Colonic mucosa (tissue), 4 donors: Measurements from ENCODE around the gene CYP27A1. TPM values are rescaled to one million over a fixed set of nuclear protein-coding genes. Genes with fewer than 3 reads are reported as not detected.

Experiments used
- DNase-seq: peaks from one replicate; pipeline ENCODE4 v3.0.0-alpha.2; 2020
- H3K27ac ChIP-seq: fragments of 200-600 bp; one replicate; pipeline ENCODE4 v1.8.0; 2021
- H3K27me3 ChIP-seq: fragments of 200-600 bp; one replicate; pipeline ENCODE4 v1.8.0; 2021
- H3K36me3 ChIP-seq: fragments of 200-600 bp; one replicate; pipeline ENCODE4 v1.8.0; 2021
- H3K4me1 ChIP-seq: fragments of 200-600 bp; one replicate; pipeline ENCODE4 v1.8.0; 2021; ENCODE audit warnings: mild to moderate bottlenecking
- H3K4me3 ChIP-seq: fragments of 200-600 bp; one replicate; pipeline ENCODE4 v1.8.0; 2021
- H3K9ac ChIP-seq, 2 donors: one replicate each; pipeline ENCODE4 v1.7.0; 2013; ENCODE audit warnings: control low read depth in 2 of 2, low read depth in 2 of 2, low read length in 2 of 2
- H3K9me3 ChIP-seq: fragments of 200-600 bp; one replicate; pipeline ENCODE4 v1.8.0; 2021
- intact Hi-C: fragments of 100-400 bp; cut with DNase I; formaldehyde crosslinking; loops from one replicate; pipeline ENCODE4 v1.14.1; 2022
- microRNA-seq: library from miRNA; unstranded; fragments of <30 nt; microRNA quantifications from one replicate; pipeline ENCODE4, GENCODE V29; 2019
- total RNA-seq, 2 donors: library from RNA; stranded (reverse); fragmentation: NEBNext Ultra II Directional in 1 of 2; extraction: Animal tissue kit (Norgen Biotek cat#: 25700) in 1 of 2; gene quantifications; one replicate each; pipeline ENCODE4 v1.2.1, GENCODE V29; 2021
- TF ChIP-seq, protein P1 (sequence below): fragments of 200-600 bp; IDR thresholded peaks from one replicate; pipeline ENCODE4 v1.8.0; 2022; ENCODE audit warnings: antibody characterized with exemption, mild to moderate bottlenecking
- donor health status: healthy.
- donor health status: DM: no; HTN: no; CAD: no.
- donor health status: DM: no; HTN: no; CAD: no.

CYP27A1 gene
- total RNA-seq, 2 donors from 2014 or later, result 21.7 to 54.0 TPM

DNA sequence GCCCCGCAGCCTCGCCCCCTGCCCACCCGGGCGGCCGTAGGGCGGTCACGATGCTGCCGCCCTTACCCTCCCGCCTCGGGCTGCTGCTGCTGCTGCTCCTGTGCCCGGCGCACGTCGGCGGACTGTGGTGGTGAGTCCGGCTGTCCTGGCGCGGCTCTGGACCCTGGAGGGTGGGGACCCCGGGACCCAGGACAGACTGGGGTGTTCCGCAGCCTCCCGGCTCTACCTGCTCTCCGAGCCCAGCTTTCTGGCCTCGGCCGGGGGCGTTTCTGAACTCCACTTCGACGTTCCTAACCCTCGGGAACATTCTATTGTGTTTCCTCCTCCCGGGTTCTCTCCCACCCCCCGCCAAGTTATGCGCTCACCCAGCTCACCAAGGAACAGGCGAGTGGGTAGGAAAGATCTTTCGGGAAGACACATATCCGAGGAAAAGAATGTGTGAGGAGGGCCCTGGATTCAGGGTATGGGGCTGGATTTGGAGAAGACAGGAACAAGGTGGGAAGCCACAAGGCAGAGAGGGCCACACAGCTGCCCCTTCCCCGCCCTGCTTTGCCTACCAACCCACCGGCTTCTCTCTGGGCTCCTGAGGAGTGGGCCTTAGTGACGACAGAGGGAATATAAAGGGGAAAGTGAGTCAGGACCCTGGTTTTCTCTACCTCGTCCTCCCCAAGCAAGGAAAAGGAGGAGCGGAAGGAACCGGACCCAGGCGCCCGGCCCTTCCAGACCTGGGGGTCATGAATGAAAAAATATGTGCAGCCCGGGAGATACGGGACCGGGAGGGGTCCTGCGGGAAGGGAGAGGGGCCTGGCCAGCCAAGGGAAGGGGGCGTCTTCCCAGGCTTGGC lies 78.3 kb downstream of the CYP27A1 start:
- no peak overlapping the region for H3K27ac ChIP-seq
- H3K9me3 ChIP-seq, result no peaks in the 10 kb centered on the region
- H3K36me3 ChIP-seq, result no peaks in the 10 kb centered on the region
- H3K9ac ChIP-seq, result peak overlapping the region in 1 of 2 donors; percentile 35
- H3K4me3 ChIP-seq, result peak overlapping the region; percentile 7
- intact Hi-C loops, result no loop called here
- no peaks in the 10 kb centered on the region for H3K4me1 ChIP-seq
- peaks cover 58% of the 10 kb centered on the region for H3K27me3 ChIP-seq
- TF ChIP-seq, protein P1, sequence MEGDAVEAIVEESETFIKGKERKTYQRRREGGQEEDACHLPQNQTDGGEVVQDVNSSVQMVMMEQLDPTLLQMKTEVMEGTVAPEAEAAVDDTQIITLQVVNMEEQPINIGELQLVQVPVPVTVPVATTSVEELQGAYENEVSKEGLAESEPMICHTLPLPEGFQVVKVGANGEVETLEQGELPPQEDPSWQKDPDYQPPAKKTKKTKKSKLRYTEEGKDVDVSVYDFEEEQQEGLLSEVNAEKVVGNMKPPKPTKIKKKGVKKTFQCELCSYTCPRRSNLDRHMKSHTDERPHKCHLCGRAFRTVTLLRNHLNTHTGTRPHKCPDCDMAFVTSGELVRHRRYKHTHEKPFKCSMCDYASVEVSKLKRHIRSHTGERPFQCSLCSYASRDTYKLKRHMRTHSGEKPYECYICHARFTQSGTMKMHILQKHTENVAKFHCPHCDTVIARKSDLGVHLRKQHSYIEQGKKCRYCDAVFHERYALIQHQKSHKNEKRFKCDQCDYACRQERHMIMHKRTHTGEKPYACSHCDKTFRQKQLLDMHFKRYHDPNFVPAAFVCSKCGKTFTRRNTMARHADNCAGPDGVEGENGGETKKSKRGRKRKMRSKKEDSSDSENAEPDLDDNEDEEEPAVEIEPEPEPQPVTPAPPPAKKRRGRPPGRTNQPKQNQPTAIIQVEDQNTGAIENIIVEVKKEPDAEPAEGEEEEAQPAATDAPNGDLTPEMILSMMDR, result no peak
- DNase-seq, result no peak

DNA sequence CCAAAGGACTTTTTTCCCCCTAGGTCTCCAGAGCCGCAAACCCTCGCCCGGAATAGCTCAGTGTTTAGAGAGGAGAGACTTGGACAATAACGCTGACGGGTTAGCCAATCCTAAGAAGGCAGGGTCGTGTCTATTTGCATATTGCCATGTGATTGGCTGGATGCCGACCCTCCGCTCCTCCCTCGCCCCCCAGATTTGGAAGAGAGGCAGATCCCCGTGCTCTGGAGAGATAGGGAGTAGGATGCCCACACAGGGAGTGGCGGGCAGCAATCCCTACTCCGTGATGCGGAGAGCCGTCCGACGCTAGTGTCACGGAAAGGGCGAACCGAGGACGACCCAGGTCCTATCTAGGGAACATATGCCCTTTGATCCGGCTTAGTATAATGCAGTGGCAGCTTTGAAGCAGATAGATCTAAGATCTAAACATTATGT lies 79.0 kb downstream of the CYP27A1 start:
- no peaks in the 10 kb centered on the region for H3K9me3 ChIP-seq
- no peak overlapping the region for H3K27ac ChIP-seq
- no peak for DNase-seq
- H3K4me1 ChIP-seq, result no peaks in the 10 kb centered on the region
- no peak overlapping the region for H3K9ac ChIP-seq
- no peak overlapping the region for H3K4me3 ChIP-seq
- H3K27me3 ChIP-seq, result peaks cover 52% of the 10 kb centered on the region
- TF ChIP-seq, protein P1, result no peak
- intact Hi-C loops, result no loop called here
- H3K36me3 ChIP-seq, result no peaks in the 10 kb centered on the region

DNA sequence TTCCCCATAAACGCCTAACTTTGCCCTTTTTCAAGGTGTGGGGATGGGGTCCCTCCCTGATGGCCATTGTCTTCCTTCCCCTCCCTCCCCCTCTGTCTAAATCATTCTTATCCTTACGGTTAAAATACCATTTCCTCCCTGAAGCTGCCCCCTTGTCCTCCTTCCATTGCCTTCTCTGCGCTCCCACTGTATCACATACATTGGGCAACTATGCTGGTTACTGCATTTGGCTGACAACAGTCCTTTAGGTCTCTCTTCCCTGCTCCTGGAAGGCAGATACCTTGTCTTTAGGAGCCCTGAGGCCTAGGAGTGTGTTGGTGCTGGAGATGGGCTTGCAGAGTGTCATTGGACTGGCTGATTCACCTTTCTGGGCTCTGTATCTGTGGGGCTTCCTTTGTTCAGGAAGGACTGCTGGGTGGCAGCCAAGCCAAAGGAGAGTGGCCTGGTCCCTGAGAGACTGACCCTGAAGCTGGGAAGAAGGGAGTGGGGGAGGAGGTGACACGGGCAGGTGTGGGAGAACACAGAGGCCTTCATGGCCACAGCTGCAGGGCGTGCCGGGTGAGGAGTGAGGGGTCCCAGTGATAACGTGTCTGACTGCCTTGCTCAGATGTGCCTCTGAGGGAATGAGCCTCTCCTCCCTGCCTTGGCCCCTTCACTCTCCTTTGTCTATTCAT lies 79.8 kb downstream of the CYP27A1 start:
- DNase-seq, result no peak

DNA sequence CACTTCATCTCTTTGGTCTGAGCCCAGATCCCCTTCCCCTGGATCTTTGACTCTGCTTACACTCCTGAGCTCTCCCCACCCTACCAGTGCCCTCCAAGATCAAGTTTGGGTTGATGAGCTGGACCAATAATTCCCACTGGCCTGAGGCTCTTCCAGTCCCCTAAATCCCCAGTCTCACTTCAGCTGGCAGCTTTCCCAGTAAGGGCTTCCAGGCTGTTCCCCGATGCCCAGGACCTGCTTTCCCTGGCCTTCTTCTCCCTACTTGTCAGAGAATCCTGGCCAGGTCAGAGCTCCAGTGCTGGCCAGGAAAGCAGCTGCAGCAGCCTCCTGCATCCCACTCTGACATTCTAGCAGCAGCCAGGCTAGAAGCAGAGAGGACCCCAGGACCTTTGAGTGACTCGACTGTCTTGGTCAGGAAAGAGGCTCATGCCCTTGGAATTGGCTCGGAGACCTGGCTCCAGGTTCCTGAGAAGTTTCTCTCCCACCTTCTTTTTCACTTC lies 81.1 kb downstream of the CYP27A1 start:
- Histone ChIP-seq H3K9me3 (no peaks in the 10 kb centered on the region), H3K36me3 (no peaks in the 10 kb centered on the region), H3K9ac (no peak overlapping the region), H3K4me1 (no peaks in the 10 kb centered on the region), H3K27me3 (peaks cover 41% of the 10 kb centered on the region), H3K27ac (no peak overlapping the region), H3K4me3 (no peak overlapping the region)
- intact Hi-C loops, result no loop called here
- TF ChIP-seq, protein P1, result no peak
- DNase-seq, result no peak

More for the DNA sequence above, 79.8 kb downstream of the CYP27A1 start:
- Histone ChIP-seq H3K27ac (no peak overlapping the region), H3K9me3 (no peaks in the 10 kb centered on the region), H3K36me3 (no peaks in the 10 kb centered on the region), H3K27me3 (peaks cover 52% of the 10 kb centered on the region), H3K9ac (no peak overlapping the region), H3K4me3 (no peak overlapping the region), H3K4me1 (no peaks in the 10 kb centered on the region)
- intact Hi-C loops, result no loop called here
- TF ChIP-seq, protein P1, result no peak

Small RNA genes lying within 50 kb of the gene (microRNA-seq; reads per million reads assigned to microRNA genes)
- gene MIR9500, result not detected

Other genes with a start within 250 kb of the CYP27A1 start
- gene USP37, start 213.8 kb upstream of the CYP27A1 start, total RNA-seq, result 10 to 100 TPM; 13.1 to 13.4 TPM
- 10 to 100 TPM; 36.0 to 52.5 TPM for gene CNOT9, start 213.3 kb upstream of the CYP27A1 start, total RNA-seq
- 1 to 10 TPM in 1 of 2 donors, under 1 TPM in 1; 0.54 to 1.6 TPM for gene PLCD4, start 174.2 kb upstream of the CYP27A1 start, total RNA-seq
- gene ZNF142, start 122.5 kb upstream of the CYP27A1 start, total RNA-seq, result 10 to 100 TPM; 14.8 to 25.3 TPM
- 10 to 100 TPM; 21.7 to 63.7 TPM for gene BCS1L, start 122.5 kb upstream of the CYP27A1 start, total RNA-seq
- 10 to 100 TPM; 12.6 to 20.7 TPM for gene RNF25, start 110.1 kb upstream of the CYP27A1 start, total RNA-seq
- gene STK36, start 110.1 kb upstream of the CYP27A1 start, total RNA-seq, result 10 to 100 TPM; 17.8 to 36.7 TPM
- gene TTLL4, start 71.3 kb upstream of the CYP27A1 start, total RNA-seq, result 10 to 100 TPM; 27.5 to 36.7 TPM
- gene PRKAG3, start 49.7 kb downstream of the CYP27A1 start, total RNA-seq, result not detected
- gene WNT6, start 77.7 kb downstream of the CYP27A1 start, total RNA-seq, result under 1 TPM; 0.25 to 0.37 TPM
- gene WNT10A, start 98.7 kb downstream of the CYP27A1 start, total RNA-seq, result under 1 TPM; 0.44 to 0.61 TPM
- gene CDK5R2, start 177.5 kb downstream of the CYP27A1 start, total RNA-seq, result under 1 TPM; 0.30 to 0.56 TPM
- 1 to 10 TPM; 2.9 to 6.5 TPM for gene FEV, start 203.0 kb downstream of the CYP27A1 start, total RNA-seq
- 1 to 10 TPM; 3.4 to 5.5 TPM for gene CRYBA2, start 211.3 kb downstream of the CYP27A1 start, total RNA-seq